Measurements from ENCODE around the gene PTTG1IP.

DNA sequence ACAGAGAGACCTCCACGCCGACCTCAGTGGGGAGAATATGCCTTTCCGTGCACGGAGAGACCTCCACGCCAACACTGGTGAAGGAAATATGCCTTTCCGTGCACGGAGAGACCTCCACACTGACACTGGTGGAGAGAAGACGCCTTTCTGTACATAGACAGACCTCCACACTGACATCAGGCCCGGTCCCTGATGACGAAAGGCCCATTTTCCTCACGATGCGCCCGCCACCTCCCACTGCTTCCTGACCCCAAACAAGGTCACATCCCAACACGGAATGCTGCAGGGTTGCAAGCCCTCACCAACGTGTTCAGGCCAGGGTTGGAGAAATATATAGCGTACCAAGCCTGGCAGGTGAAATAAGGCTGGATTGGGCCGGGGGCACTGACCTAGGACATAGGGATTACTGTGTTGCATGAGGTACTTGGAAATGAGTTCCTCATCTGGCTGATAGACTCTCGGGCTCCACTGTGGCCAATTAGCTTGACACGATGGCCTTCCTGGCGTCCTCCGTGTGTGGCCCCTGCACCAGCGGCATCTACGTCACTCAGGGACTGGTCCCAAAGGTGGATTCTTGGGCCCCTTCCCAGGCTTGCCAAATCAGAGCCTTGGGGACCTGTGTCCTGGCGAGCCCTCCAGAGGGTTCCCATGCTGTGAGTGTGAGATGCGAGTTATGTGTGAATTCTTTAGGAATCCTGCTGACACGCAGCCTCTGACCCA, 39.1 kb downstream of the PTTG1IP start:
- TF ChIP-seq YY1 (IDR thresholded peaks at IDR 0.05; ENCODE audit: insufficient read depth, insufficient read length) (no peak), ZNF274 (IDR thresholded peaks at IDR 0.05; ENCODE audit: low read depth, low read length) (no peak)
